Ishikawa (cell line): ENCODE measurements around the gene PRELID2.

ENCODE experiments used
- CEBPB ChIP-seq: IDR thresholded peaks from 2 replicates; pipeline ENCODE4 v1.6.1; 2012
- CREB1 ChIP-seq: IDR thresholded peaks from 2 replicates; pipeline ENCODE4 v1.6.1; 2012; ENCODE audit warnings: low read depth
- EGR1 ChIP-seq: IDR thresholded peaks from 2 replicates; pipeline ENCODE4 v1.6.1; 2012
- EP300 ChIP-seq: IDR thresholded peaks from 2 replicates; pipeline ENCODE4 v1.6.1; 2012; ENCODE audit warnings: borderline replicate concordance
- MAX ChIP-seq: IDR thresholded peaks from 2 replicates; pipeline ENCODE4 v1.6.1; 2012
- NFIC ChIP-seq: IDR thresholded peaks from 2 replicates; pipeline ENCODE4 v1.6.1; 2012
- RAD21 ChIP-seq: IDR thresholded peaks from 2 replicates; pipeline ENCODE4 v1.6.1; 2012; ENCODE audit warnings: low read depth
- REST ChIP-seq: IDR thresholded peaks from 2 replicates; pipeline ENCODE4 v1.6.1; 2012; ENCODE audit warnings: low read depth, mild to moderate bottlenecking
- TAF1 ChIP-seq: IDR thresholded peaks from 2 replicates; pipeline ENCODE4 v1.6.1; 2012; ENCODE audit warnings: low read depth, mild to moderate bottlenecking
- USF1 ChIP-seq: IDR thresholded peaks from 2 replicates; pipeline ENCODE4 v1.6.1; 2012
- YY1 ChIP-seq: IDR thresholded peaks from 2 replicates; pipeline ENCODE4 v1.6.1; 2012; ENCODE audit warnings: low read depth

GRCh38 chr5:145811834-145812625, 23.1 kb downstream of the PRELID2 start:
- TF ChIP-seq CEBPB (no peak), CREB1 (no peak), YY1 (no peak), TAF1 (no peak), REST (no peak), EGR1 (no peak), USF1 (no peak), MAX (no peak), RAD21 (peak; percentile 52), NFIC (no peak), EP300 (no peak)
